ENCODE data around the gene PIK3R1.

PIK3R1 gene

DNA sequence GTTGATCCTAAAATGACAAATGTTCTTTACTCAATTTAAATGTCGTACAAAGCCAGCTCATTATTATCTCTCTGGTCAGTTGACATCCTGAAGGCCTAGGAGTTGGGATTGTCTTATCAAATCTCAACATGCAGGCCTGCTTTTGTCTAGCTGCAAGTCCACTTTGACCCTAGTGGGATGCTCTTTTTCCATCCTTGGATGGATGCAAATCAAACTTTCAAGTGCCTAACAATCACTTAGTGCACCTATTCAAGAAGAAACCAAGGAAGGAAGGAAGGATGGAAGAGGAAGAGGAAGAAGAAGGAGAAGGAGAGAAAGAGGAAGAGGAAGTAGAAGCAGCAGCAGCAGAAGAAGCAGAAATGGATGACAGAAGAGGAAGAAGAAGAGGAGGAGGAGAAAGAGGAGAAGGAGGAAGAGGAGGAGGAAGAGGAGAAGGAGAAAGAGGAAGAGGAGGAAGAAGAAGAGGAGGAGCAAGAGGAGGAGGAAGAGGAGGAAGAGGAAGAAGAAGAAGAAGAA, 109.6 kb downstream of the PIK3R1 start:
- DNase-seq (ENCODE audit: low spot score): no peak

DNA sequence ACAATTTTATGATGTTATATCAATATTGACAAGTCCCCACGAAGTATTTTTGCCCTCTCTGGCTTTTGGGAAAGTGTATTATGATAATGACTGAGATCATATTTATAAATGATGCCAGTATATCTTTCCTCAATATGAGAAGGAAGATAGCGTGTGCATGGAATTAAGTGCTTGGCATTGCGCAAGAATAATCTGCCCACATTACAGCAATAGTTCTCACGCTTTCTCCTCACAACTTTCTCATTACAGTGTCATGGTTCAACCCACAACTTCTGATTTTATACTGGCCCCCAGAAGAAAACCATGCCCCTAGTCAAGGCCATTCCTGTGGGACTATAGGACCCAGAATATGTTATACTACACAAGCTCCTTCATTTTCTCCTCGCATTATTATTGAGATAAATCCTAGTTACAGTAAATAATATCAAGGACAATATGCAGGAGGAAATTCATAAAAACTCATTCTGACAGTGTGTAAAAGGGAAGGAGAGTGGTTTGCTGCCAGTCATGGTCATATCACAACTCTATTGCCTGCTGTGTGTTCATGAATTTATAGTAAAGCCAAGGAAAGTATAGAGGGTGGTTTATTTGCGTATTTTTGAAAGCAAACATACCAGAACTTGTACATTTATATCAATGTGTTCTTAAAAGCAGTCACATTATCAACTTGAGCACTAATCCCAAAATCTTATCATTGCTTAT, 114.1 kb downstream of the PIK3R1 start:
- DNase-seq (ENCODE audit: low spot score): no peak

DNA sequence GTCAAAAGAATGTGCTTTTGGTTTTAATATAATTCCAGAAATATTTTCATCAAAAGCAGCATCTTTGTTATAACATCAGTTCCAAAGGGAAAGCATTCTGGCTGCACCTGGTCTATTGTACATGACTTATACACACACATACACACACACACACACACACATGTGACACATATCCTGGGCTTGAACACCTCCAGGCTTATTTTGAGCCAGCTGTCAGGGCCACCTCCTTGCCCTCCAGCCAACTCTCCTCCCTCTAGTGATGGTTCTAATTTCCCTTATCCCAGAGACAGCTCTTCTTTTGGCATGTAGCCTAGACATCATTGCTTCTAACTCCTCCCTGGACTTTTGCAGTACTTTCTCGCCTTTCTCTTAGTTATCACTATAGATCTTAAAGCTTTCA, 115.0 kb downstream of the PIK3R1 start:
- DNase-seq (ENCODE audit: low spot score): no peak

DNA sequence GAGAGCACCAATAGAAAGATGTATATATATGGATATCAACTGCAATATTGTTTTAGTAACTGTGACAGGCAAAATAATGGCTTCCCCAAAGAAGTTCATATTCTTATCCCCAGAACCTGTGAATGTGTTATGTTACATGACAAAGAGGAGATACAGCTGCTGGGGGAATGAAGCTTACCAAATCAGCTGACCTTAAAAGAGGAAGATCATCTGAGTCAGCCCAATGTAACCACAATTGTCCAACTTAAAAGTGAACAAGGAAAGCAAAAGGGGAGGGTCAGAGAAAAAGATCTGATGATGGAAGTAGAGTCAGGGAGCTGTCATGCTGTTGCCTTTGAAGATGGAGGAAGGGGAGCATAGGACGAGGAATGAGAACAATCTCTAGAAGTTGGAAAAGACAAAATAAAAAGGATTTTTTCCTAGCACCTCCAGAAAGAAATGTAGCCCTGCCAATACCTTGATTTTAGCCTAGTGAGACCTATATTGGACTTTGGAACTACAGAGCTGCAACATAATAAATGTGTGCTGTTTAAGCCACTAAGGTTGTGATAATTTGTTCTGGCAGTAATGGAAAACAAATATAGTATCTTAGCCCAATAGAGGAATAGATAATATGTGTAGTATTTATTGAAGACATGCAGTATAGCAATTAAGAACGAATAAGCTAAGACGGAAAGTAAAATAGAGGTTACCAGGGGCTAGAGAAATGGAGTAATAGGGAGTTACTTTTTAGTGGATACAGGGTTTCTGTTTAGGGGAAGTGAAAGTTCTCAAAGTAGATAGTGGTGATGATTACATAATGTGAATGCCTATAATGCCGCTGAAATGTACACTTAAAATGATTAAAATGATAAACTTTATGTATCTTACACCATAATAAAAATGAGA, 115.9 kb downstream of the PIK3R1 start:
- no peak for DNase-seq (ENCODE audit: low spot score)

DNA sequence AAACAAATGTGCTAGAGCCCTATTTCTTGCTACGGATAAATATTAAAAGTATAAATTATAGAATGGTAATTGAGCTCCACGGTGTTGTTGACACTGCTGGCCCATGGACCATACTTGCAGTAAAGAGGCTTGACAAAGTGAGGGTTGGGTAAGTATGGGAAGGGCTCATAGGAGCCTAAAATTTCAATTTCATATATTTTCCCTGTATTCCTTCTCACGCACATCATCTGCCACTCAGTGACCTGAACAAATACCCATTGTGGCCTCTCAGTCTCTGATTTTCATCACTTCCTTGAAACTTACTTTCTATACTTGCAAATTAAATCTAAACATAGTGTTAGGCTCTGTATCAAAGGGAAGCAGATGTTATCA, 116.5 kb downstream of the PIK3R1 start:
- no peak for DNase-seq (ENCODE audit: low spot score)

DNA sequence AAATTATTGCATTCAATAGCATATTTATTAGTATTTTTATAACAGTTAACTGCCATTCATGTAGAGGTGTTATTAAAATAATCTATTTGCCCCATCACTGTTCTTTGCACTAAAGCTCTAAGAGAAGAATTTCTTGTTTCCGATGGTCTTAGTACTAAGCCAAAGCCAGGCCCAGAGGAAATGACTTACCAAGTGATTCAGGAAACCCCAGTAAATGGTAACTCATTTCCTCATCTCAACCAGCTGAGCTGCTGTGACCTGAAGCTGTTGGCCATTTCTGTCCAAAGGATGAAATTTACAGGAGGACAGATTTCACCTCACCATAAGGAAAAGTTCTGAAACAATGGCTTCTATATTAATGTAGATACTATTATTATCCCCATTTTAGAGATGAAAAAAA, 117.0 kb downstream of the PIK3R1 start:
- DNase-seq (ENCODE audit: low spot score): no peak

DNA sequence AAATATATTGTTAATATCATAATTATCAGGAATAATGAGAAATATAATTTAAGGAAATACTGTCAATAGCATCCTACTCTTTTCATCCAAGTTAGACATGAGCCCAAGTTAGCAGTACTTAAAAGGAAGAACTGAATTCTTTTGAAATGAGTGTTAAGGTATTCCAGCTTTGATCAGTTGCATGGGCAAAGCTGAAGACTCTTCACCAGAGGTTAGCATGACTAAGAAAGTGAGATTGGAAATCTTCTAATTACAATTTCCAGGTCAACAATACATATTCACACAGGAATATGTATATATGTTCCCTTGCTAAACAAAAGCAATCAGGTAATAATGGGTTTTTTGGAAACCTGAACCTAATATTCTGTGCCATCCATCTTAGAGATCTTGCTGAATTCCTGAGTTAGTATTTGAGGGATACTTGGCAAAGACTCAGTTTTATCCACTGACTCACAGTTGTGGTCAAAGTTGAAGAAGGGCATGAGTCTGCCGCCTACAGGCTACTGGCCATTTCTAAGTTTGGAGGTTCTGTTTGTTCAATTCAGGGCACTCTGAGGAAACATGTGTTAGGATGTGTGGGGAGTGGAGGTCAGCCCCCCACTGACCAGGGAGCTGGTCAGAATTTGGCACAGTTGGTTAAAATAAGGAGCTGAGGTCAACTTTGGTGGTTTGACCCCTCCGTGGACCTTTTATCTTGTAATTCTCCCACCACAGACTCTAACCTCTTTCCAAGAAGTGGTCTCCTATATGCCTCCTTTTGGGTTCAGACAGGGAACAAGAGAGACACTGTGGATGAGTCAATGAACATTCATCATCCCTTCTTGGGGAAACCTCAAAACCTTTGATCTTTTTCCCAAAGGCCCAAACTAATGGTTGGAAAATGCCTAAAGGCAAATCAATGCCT, 118.3 kb downstream of the PIK3R1 start:
- DNase-seq (ENCODE audit: low spot score): no peak

DNA sequence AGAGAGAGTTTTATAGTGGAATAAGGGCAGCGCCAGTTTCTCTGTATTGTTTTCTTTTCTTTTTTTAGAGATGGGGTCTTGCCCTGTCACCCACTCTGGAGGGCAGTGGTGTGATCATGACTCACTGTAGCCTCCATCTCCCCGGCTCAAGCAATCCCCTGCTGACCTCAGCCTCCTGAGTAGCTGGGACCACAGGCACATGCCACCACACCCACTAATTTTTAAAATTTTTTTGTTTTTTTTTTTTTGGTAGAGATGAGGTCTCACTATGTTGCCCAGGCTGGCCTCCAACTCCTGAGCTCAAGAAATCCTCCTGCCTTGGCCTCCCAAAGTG, 119.0 kb downstream of the PIK3R1 start:
- no peak for DNase-seq (ENCODE audit: low spot score)

DNA sequence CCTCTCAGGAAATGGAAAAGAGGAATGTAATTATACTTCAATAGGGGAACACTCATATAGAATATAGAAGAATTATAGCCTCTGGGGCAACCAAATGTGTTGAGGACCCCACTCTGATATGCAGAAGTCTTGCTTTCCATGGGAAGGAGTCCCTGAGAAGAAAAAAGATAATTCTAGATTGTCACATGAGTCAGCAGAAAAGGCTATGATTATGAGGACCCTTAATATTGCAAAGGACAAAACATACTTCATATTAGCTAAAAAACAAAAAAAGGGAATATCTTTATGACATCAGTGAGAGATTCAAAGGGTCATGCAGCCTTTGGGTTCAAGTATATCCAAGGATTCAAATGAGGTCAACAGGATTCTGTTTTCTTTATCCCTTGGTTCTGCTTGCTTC, 119.5 kb downstream of the PIK3R1 start:
- DNase-seq (ENCODE audit: low spot score): no peak

DNA sequence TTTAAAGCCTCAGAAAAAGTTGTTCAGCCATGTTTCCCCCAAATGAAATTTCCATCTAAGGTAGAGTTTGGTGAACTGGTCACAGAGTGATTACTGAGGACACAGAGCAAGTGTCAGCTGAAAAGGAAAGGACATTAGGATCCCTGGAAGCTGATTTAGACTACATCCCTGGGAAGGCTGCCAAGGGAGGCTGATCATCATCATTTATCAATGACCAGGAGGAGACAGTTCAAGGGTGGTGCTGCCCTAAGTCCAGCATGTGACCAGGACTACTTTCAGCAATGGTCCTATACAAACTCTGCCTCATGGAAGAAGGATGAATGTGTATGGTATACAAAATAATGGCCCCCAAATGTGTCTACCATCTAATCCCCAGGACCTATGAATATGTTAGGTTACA, 120.6 kb downstream of the PIK3R1 start:
- no peak for DNase-seq (ENCODE audit: low spot score)

DNA sequence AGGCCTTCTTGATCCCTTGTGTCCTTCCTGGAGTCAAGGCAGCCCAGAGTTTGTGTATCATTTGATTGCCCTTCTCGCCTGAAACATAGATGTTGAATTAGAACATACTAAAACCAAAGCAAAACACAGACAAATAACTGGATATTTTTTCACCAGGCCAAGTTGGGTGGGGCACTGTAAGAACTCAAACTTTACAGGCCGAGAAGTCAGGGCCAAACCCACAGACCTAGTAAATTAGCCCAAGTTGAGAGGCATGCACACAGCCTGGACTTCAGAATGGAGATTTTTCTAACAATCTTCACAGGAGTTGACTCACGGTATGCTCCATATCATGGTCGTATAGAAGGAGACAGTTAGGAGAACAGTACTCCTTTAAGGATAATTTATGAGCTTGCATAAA, 121.7 kb downstream of the PIK3R1 start:
- no peak for DNase-seq (ENCODE audit: low spot score)

DNA sequence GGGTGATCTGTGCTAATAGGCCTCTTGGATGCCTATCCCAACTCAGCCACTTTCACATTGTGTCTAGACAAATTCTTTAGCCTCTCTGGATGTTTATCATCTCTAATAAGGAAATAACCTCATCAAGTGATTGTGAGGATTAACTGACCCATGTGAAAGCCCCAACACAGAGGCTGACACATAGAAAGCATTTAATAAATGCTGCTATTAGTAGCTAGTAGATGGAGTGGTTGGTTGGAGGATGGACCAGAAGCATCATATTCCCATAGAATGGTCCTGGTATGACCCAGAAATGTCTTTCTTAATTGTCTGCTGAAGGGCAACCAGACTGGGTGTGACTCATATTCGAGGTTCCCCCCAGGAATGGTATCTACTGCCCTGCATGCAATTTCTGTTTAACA, 124.4 kb downstream of the PIK3R1 start:
- DNase-seq (ENCODE audit: low spot score): no peak

DNA sequence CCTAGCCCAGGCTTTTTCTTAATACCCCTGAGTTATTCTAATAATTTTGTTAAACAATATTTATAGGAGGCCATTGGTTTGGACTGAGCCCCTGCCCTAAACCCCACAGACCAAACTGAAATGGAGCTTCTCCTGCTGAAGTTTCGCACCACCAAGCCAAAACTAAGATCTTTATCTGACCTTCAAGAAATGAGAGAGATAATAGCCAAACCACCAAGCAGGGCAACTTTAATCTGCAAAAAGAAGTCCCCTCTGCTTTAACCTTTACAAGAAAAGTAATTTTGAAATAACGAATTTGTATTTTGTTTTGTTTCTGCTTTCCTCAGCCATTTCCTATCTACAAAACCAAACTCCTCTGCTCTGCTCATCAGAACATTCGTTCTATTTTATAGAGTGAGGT, 125.5 kb downstream of the PIK3R1 start:
- DNase-seq (ENCODE audit: low spot score): no peak

DNA sequence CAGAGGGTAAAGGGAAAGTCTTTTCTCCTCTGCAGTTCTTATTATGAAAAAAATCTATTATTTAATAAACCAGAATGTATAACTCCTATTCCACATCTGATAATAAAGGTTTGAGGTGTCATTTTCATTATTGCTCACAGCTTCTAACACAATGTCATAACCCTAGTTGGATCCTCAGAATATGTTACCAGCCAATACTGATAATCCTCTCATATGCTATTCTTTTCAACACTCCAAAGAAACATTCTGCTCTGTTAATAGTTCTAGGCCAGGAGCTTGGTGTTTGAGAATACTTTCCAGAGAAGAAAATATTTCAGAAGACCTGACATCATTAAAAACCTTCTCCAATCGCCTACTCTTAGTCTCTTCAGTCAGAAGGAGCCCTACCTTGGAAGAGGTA, 127.1 kb downstream of the PIK3R1 start:
- DNase-seq (ENCODE audit: low spot score): no peak

DNA sequence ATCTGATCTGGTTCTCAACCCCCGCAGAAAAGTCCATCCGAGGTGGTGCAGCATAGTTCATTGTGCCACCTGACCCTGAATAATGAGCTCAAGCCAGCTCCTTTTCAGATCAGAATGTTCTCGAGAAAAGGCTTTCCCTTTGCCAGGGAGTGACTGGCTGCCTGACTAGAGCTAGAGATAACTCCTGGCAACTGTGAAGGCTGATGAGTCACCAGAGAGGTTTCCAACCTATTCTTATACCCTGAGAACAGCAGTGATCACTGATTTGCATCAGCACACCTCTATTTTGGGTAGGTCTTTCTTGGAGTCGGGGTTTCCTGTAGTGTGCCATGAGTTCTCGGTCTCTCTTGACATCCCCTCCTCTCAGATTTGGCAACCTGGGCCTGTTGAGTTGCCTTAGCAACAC, 127.9 kb downstream of the PIK3R1 start:
- DNase-seq (ENCODE audit: low spot score): no peak

DNA sequence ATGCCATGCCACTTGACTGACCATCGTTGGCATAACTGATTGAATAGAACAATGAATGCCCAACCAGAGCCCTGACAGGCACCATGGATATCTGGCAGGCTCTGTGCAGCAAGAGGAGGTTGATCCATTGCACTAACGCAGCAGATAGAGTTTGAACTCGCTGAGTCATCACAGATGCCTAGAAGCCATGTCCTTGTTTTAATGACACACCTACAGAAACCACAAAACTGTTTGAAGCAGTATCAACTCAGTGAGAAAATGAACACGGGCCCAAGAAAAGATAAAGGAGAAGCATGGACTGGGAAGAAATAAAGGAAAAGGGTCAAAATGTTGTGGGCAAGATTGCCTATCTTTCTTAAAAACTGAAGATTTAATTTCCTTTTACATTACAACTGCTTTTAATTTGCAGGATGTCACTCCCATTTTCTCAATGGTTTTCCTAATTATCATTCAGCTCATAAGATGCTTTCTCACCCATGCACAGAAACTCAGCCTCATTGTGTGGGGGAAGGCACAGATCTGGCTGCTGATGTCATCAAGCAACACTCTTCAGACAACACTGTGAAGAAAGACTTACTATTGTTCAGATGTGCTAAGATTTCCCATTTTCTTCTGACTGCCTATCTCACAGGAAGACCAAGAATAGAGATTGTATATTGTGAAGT, 129.0 kb downstream of the PIK3R1 start:
- no peak for DNase-seq (ENCODE audit: low spot score)

DNA sequence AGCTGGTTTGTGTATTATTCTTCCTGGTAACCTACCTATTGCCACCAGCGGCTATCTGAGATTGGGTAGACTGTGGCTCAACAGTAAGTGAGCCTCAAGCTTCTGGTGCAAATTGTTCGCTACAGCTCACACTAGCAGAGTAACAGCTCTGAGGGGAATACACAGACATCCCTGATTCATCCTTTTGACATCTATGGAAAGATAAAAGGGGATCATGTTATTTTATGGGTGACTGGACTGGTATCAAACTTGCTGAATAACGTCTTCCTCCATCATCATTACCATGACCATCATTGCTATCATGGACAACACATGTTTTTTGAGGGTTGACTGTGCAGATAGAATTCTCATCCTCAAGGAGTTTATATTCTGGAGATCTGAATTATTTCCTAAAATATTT, 129.6 kb downstream of the PIK3R1 start:
- no peak for DNase-seq (ENCODE audit: low spot score)

DNA sequence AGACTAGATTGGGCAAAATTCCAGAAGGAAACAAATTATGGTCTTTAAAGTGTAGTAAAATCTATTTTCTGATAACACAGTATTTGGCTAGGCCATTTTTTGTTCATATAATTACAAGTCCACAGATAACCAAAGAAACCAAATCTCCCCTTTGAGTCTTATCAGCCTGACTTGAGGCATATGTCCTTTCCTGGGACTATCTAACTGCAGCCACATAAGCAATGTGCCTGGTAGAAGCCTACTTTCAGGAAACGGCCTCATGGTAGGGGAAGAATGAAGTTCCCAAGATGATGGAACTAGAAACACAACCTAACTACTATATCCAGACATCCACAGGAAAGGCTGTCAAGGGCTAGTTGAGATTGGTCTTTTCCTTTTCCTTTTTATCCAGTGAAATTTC, 130.0 kb downstream of the PIK3R1 start:
- DNase-seq (ENCODE audit: low spot score): no peak

DNA sequence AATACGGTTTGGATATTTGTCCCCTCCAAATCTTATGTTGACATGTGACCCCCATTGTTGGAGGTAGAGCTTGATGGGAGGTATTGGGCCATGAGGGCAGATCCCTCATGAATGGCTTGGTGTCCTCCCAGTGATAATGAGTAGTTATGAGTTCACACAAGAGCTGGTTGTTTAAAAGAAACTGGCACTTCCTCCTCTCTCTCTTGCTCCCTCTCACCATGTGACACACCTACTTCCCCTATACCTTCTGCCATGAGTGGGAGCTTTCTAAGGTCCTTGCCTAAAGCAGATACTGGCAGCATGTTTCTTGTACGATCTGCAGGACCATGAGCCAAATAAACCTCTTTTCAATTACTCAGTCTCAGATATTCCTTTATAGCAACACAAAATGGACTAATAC, 132.0 kb downstream of the PIK3R1 start:
- no peak for DNase-seq (ENCODE audit: low spot score)

DNA sequence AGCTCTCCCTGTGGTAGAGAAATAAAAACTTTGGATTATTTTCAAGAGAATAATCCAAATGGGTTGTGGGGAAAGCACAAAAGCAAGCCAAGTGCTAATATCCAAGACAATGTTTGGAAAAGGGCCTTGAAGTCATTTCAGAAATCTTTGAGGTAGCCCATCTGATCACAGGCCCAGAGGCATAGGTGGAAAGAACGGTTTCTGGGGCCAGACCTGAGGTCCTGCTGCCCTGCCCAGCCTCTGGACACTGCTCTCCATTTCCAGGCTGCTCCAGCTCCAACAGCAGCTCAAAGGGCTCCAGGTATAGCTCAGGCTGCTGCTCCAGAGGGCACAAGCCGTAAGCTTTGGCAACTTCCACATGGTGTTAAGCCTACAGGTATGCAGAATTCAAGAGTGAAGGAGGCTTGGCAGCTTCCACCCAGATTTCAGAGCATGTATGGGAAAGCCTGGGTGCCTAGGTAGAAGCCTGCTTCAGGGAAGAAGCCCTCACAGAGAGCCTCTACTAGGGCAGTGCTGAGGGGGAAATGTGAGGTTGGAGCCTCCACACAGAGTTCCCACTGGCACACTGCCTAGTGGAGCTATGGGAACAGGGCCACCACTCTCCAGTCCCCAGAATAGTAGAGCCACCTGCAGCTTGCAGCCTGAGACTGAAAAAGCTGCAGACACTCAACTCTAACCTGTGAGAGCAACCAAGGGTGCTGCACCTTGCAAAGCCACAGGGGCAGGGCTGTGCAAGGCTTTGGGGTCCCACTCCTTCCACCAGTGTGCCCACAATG, 133.1 kb downstream of the PIK3R1 start:
- DNase-seq (ENCODE audit: low spot score): no peak

DNA sequence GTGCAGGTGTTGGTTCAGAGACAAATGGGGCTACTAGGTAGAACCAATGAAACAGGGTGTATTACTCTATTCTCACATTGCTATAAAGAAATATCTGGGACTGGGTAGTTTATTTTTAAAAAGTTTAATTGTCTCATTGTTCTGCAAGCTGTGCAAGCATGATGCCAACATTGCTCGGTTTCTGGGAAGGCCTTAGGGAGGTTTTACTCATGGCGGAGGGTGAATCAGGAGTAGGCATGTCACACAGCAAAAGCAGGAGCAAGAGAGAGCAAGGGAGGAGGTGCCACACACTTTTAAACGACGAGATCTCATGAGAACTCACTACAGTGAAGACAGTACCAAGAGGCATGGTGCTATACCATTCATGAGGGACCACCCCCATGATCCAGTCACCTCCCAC, 134.6 kb downstream of the PIK3R1 start:
- no peak for DNase-seq (ENCODE audit: low spot score)

Measured in SK-N-DZ (cell line).